ENCODE measurements around the gene CPNE6. TPM values are rescaled to one million over a fixed set of nuclear protein-coding genes. Genes with fewer than 3 reads are reported as not detected.
"Not testable (repeated sequence)": the region's sequence is repeated elsewhere in the genome, so short reads cannot be mapped to it uniquely, and the experiment has no call there.

Gene CPNE6
- total RNA-seq = not detected
- long read RNA-seq = 0 reads

DNA sequence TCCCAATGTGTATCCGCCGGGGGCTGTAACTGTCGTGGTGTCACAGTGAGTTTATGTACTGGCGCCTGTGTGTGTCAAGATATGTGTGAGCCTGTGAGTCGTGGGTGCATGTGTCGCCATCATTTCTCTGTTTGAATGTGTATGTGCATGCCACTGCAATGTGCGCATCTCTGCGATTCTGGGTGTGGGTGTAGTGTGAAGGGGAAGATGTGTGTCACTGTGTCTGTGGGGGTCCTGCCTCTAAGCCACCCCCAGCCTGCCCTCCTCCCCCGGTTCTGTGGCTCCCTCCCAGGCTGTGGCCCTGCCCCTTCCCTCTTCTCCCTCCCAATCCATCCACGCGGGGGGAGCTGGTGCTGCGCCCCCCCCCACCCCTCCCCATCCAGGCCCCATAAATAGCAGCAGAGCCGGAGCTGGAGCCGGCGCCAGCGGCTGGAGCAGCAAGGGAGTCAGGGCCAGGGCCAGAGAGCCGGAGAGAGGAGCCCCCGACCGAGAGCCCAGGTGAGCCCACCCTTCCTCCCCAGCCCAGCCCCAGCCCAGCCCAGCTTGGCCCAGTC, at the start of gene CPNE6:
TSS of gene CPNE6 (plus strand) at position 419 of the 554 bp plus-strand sequence. CDS start 1,375 bp downstream, outside the sequence.
- ATAC-seq (no peak), DNase-seq (no peak)
- intact Hi-C loops (cut with micrococcal nuclease) = no loop called here

DNA sequence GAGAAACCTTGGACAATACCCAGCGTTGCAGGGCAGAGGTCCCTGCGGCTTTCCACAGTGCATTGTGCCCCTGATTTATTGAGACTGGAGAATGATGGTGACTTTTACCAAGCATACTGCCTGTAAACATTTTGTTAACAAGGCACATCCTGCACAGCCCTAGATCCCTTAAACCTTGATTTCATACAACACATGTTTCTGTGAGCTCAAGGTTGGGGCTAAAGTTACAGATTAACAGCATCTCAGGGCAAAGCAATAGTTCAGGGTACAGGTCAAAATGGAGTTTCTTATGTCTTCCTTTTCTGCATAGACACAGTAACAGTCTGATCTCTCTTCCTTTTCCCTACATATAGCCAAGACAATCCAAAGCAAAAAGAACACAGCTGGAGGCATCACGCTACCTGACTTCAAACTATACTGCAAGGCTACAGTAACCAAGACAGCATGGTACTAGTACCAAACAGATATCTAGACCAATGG, 46.4 kb upstream of the CPNE6 start:
- DNase-seq; intact Hi-C loops (cut with micrococcal nuclease); ATAC-seq: not testable (repeated sequence)

DNA sequence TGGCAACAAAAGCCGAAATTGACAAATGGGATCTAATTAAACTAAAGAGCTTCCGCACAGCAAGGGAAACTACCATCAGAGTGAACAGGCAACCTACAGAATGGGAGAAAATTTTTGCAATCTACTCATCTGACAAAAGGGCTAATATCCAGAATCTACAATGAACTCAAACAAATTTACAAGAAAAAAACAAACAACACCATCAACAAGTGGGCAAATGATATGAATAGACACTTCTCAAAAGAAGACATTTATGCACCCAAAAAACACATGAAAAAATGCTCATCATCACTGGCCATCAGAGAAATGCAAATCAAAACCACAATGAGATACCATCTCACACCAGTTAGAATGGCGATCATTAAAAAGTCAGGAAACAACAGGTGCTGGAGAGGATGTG, 41.7 kb upstream of the CPNE6 start:
- intact Hi-C loops (cut with micrococcal nuclease); DNase-seq; ATAC-seq: not testable (repeated sequence)

DNA sequence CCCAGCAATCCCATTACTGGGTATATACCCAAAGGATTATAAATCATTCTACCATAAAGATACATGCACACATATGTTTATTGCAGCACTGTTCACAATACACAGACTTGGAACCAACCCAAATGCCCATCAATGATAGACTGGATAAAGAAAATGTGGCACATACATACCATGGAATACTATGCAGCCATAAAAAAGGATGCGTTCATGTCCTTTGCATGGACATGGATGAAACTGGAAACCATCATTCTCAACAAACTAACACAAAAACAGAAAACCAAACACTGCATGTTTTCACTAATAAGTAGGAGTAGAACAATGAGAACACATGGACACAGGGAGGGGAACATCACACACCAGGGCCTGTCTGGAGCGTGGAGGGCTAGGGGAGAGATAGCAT, 40.0 kb upstream of the CPNE6 start:
- ATAC-seq; DNase-seq; intact Hi-C loops (cut with micrococcal nuclease): not testable (repeated sequence)

DNA sequence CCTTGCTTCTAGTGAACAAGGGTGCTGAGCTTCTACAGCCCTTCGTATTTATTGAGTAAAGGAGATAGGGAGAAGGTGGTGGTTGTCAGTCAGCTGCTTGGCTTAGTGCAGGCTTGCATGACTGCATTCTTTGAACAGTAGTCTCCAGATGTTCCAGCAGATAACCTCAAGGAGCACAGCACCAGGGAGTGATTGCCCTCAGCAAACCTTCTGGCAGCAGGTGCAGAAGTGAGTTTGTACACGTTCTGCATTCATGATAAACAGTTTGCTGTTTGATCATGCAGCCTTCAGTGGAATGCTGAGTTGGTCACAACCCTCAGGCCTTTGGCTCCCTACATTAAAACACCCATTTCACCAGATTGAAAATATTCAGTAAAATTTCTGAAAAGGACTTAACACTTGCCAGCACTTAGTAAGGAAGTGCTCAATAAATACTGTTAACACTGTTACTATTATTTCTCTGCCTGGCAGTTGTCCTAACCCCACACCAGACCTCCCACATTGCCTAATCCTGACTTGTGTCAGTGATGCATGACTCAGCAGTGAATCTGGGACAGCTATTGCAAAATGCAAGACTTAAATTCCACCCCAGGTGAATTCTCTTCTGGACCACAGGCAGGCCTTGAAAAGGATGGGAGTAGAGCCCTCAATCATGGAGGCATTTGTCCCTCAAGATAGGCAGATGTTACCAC, 38.5 kb upstream of the CPNE6 start:
- DNase-seq = no peak
- intact Hi-C loops (cut with micrococcal nuclease) = no loop called here
- ATAC-seq = peak; percentile 1

DNA sequence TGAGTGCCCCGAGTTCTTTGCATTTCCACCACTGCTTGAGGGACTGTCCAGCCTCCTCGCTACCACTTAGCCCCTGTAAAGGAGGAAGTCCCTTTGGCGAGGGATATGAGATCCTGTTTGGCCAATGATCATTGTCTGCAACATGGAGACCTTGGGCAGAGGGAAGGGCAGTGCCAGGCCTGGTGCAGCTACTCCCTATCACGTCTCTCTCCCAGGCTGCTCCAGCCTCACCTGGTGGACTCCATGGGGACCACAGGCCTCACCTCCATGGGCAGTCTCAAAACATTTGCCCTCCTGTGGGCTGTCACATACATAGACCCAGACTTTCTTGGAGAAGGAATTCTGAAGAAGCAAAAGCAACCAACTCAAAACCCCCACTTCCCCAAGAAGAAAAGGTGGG, 35.6 kb upstream of the CPNE6 start:
- intact Hi-C loops (cut with micrococcal nuclease) = not testable (repeated sequence)
- ATAC-seq = peak; percentile 19

DNA sequence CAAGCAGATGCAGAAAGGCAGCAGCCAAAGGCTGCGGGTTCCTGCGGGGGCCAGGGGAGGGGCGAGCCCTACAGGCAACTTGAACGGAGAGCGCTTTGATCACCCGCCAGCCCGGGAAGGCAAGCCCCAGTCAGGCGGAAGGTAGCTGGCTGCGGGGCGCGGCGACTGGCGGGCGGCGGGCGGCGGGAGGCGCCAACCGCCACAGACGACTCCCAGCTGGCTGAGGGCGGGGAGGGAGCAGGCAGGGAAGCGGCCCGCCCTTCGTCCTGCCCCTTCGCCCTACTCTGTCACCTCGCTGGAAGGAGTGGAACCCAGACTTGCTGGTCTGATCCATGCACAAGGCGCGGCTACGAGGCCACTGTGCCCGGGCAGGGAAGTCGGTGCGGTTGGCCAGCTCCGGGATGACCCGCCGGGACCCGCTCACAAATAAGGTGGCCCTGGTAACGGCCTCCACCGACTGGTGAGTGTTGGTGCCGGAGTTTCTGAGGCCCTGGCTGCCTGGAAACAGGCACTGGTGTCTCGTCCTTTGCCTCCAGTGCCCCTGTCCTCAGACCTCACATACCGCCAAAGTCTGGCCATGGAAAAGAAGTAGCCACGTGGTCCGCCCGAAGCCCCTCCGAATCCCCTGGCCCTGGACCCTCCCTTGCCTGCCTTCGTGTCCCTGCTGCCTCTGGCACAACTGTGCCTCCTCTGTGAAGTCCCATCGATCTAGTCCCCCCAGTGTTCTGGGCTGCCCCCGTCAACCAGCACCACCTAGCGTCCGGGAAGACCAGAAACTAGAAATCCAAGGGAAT, 35.0 kb upstream of the CPNE6 start:
- ATAC-seq (peak; percentile 98), DNase-seq (peak; percentile 92)
- intact Hi-C loops (cut with micrococcal nuclease) = no loop called here

More for the DNA sequence above, 35.6 kb upstream of the CPNE6 start:
- DNase-seq = not testable (repeated sequence)

DNA sequence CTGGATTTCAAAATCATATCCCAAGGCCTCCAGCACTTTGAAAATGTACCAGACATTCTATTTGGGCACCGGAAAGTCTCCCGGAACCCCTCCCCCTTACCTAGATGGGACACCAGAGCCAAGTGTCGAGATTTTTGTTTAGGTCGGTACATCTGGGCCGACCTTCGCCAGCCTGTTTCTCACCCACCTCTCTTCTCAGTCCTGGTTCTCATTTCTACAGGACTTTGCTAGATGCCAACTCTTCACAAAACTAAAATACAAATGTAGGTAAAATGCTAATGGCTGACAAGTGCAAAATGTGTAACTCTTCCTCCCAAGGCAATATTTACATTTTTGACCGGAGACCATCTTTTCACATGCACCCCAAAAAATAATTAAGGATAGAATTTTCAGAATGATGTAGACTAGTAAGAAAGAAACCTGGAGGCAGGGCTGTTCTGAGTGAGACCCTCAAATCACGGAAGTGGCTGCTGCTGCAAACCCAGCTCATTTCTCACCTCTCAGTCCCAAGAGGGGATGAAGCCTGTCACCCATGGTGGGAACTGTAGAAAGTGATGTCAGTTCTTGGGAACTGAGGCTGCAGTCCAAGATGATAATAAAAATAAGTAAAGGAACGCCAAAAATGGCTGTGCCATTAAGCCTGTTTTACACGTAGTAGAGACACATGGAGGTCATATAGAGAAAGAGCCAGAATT, 34.3 kb upstream of the CPNE6 start:
- ATAC-seq = not testable (repeated sequence)

DNA sequence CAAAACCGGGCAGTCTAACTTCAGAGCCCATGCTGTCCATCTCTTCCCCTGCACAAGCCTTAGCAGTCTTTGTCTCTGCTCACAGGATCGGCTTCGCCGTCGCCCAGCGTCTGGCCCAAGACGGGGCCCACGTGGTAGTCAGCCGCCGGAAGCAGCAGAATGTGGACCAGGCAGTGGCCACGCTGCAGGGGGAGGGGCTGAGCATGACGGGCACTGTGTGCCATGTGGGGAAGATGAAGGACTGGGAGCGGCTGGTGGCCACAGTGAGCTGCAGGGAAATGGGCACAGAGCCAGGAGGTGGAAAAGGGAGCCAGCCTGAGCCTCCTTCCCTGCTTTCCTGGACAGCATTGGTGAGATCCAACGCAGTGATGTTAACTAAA, 33.7 kb upstream of the CPNE6 start:
- intact Hi-C loops (cut with micrococcal nuclease) = no loop called here
- DNase-seq (no peak), ATAC-seq (no peak)

More for the DNA sequence above, 34.3 kb upstream of the CPNE6 start:
- intact Hi-C loops (cut with micrococcal nuclease); DNase-seq: not testable (repeated sequence)

DNA sequence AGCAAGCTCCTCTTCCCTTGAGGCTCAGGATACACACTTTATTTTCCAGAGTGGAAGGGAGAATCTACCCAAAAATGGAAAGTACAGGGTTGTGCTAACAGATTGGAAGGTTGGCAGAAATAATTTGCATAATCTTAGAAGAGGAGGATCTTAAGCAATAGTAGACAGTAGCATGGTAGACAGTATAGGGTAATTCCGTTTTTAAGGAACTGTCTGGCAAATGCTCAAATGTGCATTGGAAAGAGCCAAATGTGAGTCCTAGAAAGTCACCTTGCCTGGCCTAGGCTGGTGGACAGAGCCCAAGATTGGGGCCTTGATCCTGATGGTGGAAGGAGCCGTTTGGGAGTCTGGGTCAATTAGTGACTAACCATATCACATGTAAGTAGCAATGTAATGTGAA, 32.7 kb upstream of the CPNE6 start:
- ATAC-seq (no peak), DNase-seq (no peak)
- intact Hi-C loops (cut with micrococcal nuclease) = no loop called here

DNA sequence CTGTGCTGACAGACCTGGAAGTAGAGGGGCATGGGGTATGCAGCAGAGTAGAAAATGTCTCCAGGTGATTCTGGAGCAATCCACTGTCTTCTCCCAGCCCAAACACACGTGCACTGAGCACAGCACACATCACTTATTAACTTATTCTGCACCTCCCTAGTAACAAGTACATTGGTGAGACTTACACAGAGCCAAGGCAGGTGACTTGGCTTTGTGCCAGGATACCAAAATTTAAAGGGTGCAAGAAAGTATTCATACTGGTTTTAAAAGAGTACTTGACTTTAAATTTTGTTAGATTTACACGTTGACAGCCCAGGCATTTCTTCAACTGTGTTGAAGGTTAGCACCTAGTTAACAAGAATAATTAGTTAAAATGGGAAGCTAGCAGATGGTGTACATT, 30.7 kb upstream of the CPNE6 start:
- ATAC-seq = no peak
- intact Hi-C loops (cut with micrococcal nuclease) = no loop called here
- no peak for DNase-seq

DNA sequence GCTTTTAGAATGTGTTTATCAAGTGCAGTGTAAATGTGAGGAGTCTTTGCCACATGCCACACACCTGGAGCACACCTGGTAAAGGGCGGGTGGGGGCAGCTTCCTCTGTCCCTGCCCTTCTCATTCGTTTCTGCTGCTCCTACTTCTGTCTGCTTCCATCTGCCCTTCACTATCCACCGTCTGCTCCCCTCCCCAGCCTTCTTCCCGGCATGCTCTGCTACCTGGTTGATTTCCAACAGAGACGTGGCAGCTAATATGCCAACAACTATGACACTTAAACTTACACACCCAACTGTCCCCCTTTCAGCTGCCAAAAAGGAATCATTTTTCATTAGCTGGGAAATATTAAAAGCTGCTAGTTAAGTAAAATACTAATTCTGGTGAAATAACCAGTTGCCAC, 28.6 kb upstream of the CPNE6 start:
- intact Hi-C loops (cut with micrococcal nuclease) = no loop called here
- no peak for ATAC-seq
- no peak for DNase-seq

DNA sequence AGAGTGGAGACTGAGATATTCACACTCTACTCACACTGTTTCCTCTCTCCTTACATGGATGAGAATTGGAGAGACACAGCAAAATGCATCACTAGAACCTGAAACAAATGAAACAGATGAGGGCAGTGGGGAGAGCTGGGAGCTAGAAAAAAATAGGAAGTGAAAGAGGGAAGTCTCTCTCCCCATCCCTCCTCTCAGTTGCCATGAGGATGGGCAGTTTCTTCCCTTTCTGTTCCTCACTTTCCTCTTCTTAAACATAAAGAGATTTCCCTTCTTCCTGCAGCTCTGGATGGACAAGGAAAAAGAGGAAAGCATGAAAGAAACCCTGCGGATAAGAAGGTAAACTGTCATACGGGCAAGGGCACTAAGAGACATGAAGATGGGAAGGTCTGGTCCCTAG, 22.4 kb upstream of the CPNE6 start:
- intact Hi-C loops (cut with micrococcal nuclease); DNase-seq; ATAC-seq: not testable (repeated sequence)

DNA sequence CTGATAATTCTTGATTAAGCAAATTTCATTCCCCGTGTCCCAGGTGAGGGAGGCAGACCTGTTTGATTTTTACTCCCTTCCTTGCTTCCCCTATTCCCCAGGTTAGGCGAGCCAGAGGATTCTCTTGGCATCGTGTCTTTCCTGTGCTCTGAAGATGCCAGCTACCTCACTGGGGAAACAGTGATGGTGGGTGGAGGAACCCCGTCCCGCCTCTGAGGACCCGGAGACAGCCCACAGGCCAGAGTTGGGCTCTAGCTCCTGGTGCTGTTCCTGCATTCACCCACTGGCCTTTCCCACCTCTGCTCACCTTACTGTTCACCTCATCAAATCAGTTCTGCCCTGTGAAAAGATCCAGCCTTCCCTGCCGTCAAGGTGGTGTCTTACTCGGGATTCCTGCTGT, 20.6 kb upstream of the CPNE6 start:
- DNase-seq; ATAC-seq; intact Hi-C loops (cut with micrococcal nuclease): not testable (repeated sequence)

DNA sequence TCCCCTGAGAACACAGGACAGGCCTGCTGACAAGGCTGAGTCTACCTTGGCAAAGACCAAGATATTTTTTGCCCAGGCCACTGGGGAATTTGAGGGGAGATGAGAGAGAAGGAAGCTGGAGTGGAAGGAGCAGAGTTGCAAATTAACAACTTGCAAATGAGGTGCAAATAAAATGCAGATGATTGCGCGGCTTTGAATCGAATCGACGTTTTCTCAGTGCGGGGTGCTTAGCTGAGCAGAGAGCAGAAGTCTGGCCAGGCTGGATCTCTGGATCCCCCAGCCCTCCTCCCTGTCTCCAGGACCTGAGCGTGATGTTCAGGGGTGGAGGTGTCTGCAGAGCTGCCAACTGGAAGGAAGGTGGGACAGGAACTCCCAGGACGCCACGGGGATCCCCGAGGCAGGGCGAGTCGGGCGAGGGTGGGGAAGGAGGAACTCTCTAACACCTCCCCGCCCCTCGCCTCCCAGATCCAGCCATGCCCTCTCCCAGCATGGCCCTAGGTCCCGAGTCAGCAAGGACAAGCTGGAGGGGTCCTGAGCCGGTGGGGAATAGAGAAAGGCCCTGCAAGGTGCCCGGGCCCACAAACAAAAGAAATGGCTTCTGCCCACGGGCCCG, 20.1 kb upstream of the CPNE6 start:
- peak; percentile 26 for ATAC-seq
- no peak for DNase-seq
- intact Hi-C loops (cut with micrococcal nuclease) = no loop called here

DNA sequence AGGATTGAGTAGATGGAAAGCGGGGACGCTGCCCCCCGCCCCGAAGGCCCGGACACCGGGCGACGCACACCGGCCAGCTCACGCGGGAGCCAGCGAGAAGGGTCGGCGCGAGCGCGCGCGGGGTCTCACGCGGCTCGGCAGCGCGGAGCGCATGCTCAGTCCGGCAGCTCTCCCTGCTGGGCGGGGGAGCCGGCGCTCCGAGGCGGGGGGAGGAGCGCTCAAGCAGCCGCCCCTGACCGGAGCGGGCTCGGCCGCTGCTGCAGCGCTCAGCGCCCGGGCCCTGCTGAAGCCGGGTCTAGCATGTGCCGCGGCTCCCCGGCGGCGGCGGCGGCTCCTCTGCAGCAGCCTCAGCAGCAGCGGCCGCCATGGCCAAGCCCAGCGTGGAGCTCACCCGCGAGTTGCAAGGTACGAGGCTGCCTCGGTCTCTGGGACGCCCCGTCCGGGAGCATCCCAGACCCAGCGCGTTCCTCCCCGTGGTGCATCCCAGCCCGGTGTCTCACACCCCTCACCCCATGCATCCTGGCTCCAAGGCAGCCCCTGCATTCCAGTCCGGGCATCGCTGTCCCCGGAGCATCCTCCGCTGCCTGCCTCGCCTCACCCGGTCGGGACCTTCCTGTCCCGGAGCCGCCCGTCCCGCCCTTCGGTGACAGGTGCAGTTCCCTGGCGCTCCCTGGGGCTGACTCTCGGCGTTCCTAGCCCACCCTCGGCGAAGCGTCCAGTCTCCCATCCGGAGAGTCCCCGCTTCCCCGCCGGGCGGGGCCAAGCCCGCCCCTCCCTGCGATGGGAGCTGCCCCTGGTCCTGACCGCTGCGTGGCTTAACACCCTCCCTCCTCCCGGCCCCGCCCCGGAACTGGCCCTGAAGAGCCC, 19.3 kb upstream of the CPNE6 start, which contains the start of gene CARMIL3:
TSS of gene CARMIL3 (plus strand) at position 221 of the 867 bp plus-strand sequence. CDS start at position 366, 145 bp downstream.
- ATAC-seq (peak; percentile 96), DNase-seq (peak; percentile 84)
- intact Hi-C loops (cut with micrococcal nuclease) = no loop called here

DNA sequence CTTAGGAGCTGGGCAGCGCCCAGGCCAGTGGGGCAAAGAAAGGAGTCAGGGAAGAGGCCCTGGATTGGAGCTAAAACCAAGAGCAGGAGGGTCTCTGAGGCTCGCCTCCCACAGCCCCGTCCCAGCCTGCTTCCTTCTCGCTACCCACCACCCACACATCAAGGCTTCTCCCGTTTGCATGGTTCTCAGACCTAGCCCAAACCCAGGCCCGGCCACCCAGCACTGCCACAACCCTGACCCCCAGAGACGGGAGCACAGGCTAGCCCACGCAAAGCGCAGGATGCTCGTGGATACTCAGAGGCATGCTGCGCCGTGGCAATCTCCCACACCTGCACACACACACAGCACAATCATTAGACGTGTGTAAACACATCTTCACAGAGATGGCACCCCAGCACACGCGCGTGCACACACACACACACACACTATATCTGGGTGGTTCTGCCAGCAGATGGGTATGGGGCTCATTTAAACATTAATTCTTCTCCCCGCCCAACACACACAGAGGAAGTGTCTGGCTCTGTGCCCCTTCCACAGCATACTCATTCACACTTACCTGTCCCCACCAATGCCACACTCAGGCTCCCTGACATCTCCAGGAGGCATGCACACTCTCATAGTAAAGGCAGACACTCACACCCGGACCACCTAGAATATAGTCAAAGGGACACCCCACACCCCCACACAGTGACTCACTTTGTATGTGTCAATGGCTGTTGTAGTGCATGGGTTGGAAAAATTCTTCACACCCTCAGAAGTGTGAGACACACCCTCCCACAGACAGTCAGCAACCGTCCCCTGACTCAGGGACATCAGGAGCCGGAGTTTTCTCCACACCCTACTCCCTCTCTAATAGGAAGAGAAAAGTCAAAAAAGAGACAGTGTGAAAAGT, 18.5 kb upstream of the CPNE6 start:
- DNase-seq = no peak
- intact Hi-C loops (cut with micrococcal nuclease) = no loop called here
- no peak for ATAC-seq

All from left ventricle myocardium superior (tissue), 1 donor.